Esophagus muscularis mucosa (tissue), 4 donors: Measurements from ENCODE around the gene BAIAP2.

ENCODE experiments used
- CTCF ChIP-seq, 3 experiments: fragments of 200-600 bp in 2 of 3; fragments of 450-650 bp in 1 of 3; sonication (generic) in 2 of 3; IDR thresholded peaks; one replicate each; pipeline ENCODE4 v1.5.1; 2017 to 2019; ENCODE audit warnings: antibody characterized with exemption in 3 of 3, mild to moderate bottlenecking in 2 of 3, moderate library complexity in 1 of 3
- EP300 ChIP-seq: sonication (generic); formaldehyde crosslinking; IDR thresholded peaks from one replicate; pipeline ENCODE4 v1.6.1; 2017; ENCODE audit warnings: antibody characterized with exemption
- POLR2AphosphoS5 ChIP-seq, 2 donors: sonication (generic); formaldehyde crosslinking; IDR thresholded peaks; one replicate each; pipeline ENCODE4 v1.6.1; 2017; ENCODE audit warnings: antibody characterized with exemption in 2 of 2

GRCh38 chr17:81123052-81124048, 88.4 kb downstream of the BAIAP2 start:
- no peak for TF ChIP-seq CTCF (IDR thresholded peaks at IDR 0.05)
- no peak for TF ChIP-seq POLR2AphosphoS5 (IDR thresholded peaks at IDR 0.05)
- TF ChIP-seq EP300: no peak
